Type B pancreatic cell (in vitro differentiated cells): ENCODE results near the gene DDX24. TPM values are rescaled to one million over a fixed set of nuclear protein-coding genes. Genes with fewer than 3 reads are reported as not detected.

Experiments used
- DNase-seq: peaks from one replicate; pipeline ENCODE4 v3.0.0; 2021; ENCODE audit warnings: mixed read lengths; ENCODE audit not compliant: unreplicated experiment; ENCODE audit errors: extremely low spot score
- H3K27ac Mint-ChIP-seq: 2 replicates; pipeline ENCODE4 v1.8.0; 2021; ENCODE audit warnings: mild to moderate bottlenecking, mixed read lengths
- H3K27me3 Mint-ChIP-seq: 2 replicates; pipeline ENCODE4 v1.8.0; 2021; ENCODE audit warnings: mixed read lengths
- H3K36me3 Mint-ChIP-seq: 2 replicates; pipeline ENCODE4 v1.8.0; 2021; ENCODE audit warnings: mixed read lengths
- H3K4me1 Mint-ChIP-seq: one replicate; pipeline ENCODE4 v1.8.0; 2021; ENCODE audit warnings: mixed read lengths; ENCODE audit not compliant: unreplicated experiment
- H3K4me3 Mint-ChIP-seq: 2 replicates; pipeline ENCODE4 v1.8.0; 2021; ENCODE audit warnings: mild to moderate bottlenecking, mixed read lengths
- H3K9me3 Mint-ChIP-seq: 2 replicates; pipeline ENCODE4 v1.8.0; 2021; ENCODE audit warnings: mixed read lengths
- CTCF ChIP-seq: fragments of 200-600 bp; sonication (generic); conservative IDR thresholded peaks from 2 replicates; pipeline ENCODE4 v1.5.0; 2021; ENCODE audit warnings: antibody characterized with exemption, mild to moderate bottlenecking
- total RNA-seq: library from RNA; stranded (reverse); gene quantifications from 2 replicates; pipeline ENCODE4 v1.2.1, GENCODE V29; 2021; ENCODE audit warnings: low replicate concordance

Gene DDX24
- total RNA-seq, 1 donor from 2014 or later, result 156 TPM

GRCh38 chr14:94119071-94119470 lies 38.1 kb upstream of the DDX24 start:
- DNase-seq, result no peak
- TF ChIP-seq CTCF, result no peak
- H3K36me3 Mint-ChIP-seq, result no peaks in the 10 kb centered on the region
- H3K4me3 Mint-ChIP-seq, result no peak overlapping the region
- no peaks in the 10 kb centered on the region for H3K4me1 Mint-ChIP-seq
- no peak overlapping the region for H3K27ac Mint-ChIP-seq
- peaks cover 20% of the 10 kb centered on the region for H3K27me3 Mint-ChIP-seq
- no peaks in the 10 kb centered on the region for H3K9me3 Mint-ChIP-seq

- H3K36me3 Mint-ChIP-seq, result no peaks in the 10 kb centered on the region
- H3K27ac Mint-ChIP-seq, result no peak overlapping the region
- TF ChIP-seq CTCF, result no peak
- H3K9me3 Mint-ChIP-seq, result no peaks in the 10 kb centered on the region
- no peaks in the 10 kb centered on the region for H3K4me1 Mint-ChIP-seq
- peaks cover 20% of the 10 kb centered on the region for H3K27me3 Mint-ChIP-seq
- no peak for DNase-seq
- H3K4me3 Mint-ChIP-seq, result no peak overlapping the region
Measured at GRCh38 chr14:94117856-94118255, 36.9 kb upstream of the DDX24 start.

- Mint-ChIP-seq H3K27ac (no peak overlapping the region), H3K36me3 (no peaks in the 10 kb centered on the region), H3K9me3 (no peaks in the 10 kb centered on the region), H3K27me3 (peaks cover 11% of the 10 kb centered on the region), H3K4me3 (no peak overlapping the region), H3K4me1 (no peaks in the 10 kb centered on the region)
- DNase-seq, result no peak
- TF ChIP-seq CTCF, result no peak
Measured at GRCh38 chr14:94116701-94117100, 35.7 kb upstream of the DDX24 start.

GRCh38 chr14:94115631-94116030 lies 34.6 kb upstream of the DDX24 start:
- Mint-ChIP-seq H3K27me3 (peaks cover 10% of the 10 kb centered on the region), H3K9me3 (no peaks in the 10 kb centered on the region), H3K36me3 (no peaks in the 10 kb centered on the region), H3K27ac (no peak overlapping the region), H3K4me1 (no peaks in the 10 kb centered on the region), H3K4me3 (no peak overlapping the region)
- DNase-seq, result no peak
- TF ChIP-seq CTCF, result no peak

- Mint-ChIP-seq H3K36me3 (no peaks in the 10 kb centered on the region), H3K4me1 (peaks cover 4% of the 10 kb centered on the region), H3K4me3 (no peak overlapping the region), H3K27me3 (peaks cover 10% of the 10 kb centered on the region), H3K27ac (no peak overlapping the region), H3K9me3 (no peaks in the 10 kb centered on the region)
- peak; percentile 43 for DNase-seq
- no peak for TF ChIP-seq CTCF
Measured at GRCh38 chr14:94115058-94115591, 34.1 kb upstream of the DDX24 start.

GRCh38 chr14:94114589-94115057 lies 33.6 kb upstream of the DDX24 start:
- H3K4me3 Mint-ChIP-seq, result no peak overlapping the region
- H3K9me3 Mint-ChIP-seq, result no peaks in the 10 kb centered on the region
- DNase-seq, result peak; percentile 49
- peaks cover 10% of the 10 kb centered on the region for H3K27me3 Mint-ChIP-seq
- no peak for TF ChIP-seq CTCF
- no peak overlapping the region for H3K27ac Mint-ChIP-seq
- H3K36me3 Mint-ChIP-seq, result no peaks in the 10 kb centered on the region
- peaks cover 7% of the 10 kb centered on the region for H3K4me1 Mint-ChIP-seq
